ENCODE results near the gene PCNX3. TPM values are rescaled to one million over a fixed set of nuclear protein-coding genes. Genes with fewer than 3 reads are reported as not detected.
A peak's percentile ranks its signal among the peaks of the same experiment; 100 is the strongest.

Gene PCNX3
- total and polyA plus RNA-seq, 2 experiments from 2014 or later: 8.1 to 23.5 TPM

DNA sequence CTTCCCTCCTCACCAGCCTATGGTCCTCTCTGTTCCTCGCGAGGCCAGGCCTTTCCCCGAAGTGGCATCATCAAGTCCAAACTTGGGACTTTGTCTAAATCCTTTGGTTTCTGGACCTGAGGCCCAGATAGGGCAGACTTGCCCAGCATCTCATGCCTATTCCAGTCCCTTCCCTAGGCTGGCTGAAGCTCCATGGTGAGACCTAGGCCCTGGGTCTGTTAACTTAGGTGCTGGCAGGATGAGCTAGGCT lies 35.7 kb downstream of the PCNX3 start:
- no peak overlapping the region for H2AFZ ChIP-seq
- in situ Hi-C loops (cut with MboI): no loop called here
- H3F3A ChIP-seq (ENCODE audit: insufficient read depth): peaks cover 42% of the 10 kb centered on the region
- peaks cover 10% of the 10 kb centered on the region for H3K4me1 ChIP-seq (ENCODE audit: insufficient read depth)
- no peak overlapping the region for H3K9ac ChIP-seq
- H3K36me3 ChIP-seq (ENCODE audit: low read depth): peaks cover 17% of the 10 kb centered on the region; the same call in 1 of the 2 replicates
- H3K4me3 ChIP-seq: no peak overlapping the region
- TF ChIP-seq EZH2phosphoT487 (IDR thresholded peaks at IDR 0.05; ENCODE audit: insufficient read depth, low read depth) (no peak), EZH2 (IDR thresholded peaks at IDR 0.05; ENCODE audit: insufficient read depth, poor library complexity, severe bottlenecking) (no peak)
- H3K9me2 ChIP-seq (ENCODE audit: insufficient read depth): no peaks in the 10 kb centered on the region
- no peak for DNase-seq
- H3K27me3 ChIP-seq (replicated peaks; ENCODE audit: insufficient read depth): no peaks in the 10 kb centered on the region
- no peaks in the 10 kb centered on the region for H4K20me1 ChIP-seq (ENCODE audit: insufficient read depth)
- H3K79me2 ChIP-seq (ENCODE audit: insufficient read depth): peaks cover 3% of the 10 kb centered on the region; the same call in 1 of the 2 replicates
- WGBS, 2 experiments (ENCODE audit: low coverage in 1 of 2, low lambda C conversion rate in 2 of 2, missing lambda C conversion rate in 2 of 2): 100% methylated on average over 3 of the region's 3 CpGs
- H3K27ac ChIP-seq: no peak overlapping the region
- H3K4me2 ChIP-seq (ENCODE audit: unreplicated experiment): no peak overlapping the region
- no peaks in the 10 kb centered on the region for H3K9me3 ChIP-seq (ENCODE audit: low read depth)

DNA sequence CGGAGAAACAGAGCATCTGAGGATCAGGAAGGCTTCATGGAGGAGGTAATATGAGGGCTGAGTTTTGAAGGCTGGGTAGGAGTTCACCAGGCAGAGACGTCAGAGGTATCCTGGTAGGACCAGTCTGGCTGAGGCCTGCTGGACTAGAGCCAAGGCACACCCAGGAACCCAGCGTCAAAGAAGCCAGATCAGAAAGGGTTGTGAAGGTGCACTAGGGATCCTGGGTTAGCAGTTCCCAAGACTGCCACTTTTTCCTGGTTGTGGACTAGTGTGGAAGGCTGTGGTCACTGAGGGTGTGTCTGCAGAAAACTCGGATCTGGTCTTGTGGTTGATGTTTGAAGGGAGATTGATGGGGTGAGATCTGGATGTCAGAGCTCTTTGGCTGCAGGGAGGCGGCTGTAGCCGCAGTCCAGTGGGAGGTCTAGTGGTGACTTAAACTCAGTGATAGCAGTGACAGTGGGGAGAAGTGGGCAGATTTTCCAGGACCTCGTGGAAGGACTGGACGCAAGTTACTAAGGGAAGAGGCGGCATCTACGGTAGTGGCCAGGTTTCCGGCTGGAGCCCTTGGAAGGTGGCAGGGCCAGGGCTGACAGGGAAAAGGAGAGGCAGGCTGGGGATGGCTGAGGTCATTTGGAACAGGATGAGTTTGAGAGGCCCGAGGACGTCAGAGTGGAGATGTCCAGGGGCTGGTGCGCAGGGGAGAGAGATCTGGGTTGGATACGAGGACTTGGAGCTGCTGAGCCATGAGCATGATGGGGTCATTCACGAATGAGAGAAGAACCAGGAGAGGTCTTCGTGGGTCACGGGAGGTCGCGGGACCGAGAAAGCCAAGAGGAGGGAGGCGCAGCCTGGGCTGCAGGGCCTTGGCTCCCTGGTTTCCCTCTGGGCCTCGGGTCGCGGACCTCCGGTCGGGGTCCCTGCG lies 36.3 kb downstream of the PCNX3 start:
- peak overlapping the region; percentile 88 for H3K27ac ChIP-seq

DNA sequence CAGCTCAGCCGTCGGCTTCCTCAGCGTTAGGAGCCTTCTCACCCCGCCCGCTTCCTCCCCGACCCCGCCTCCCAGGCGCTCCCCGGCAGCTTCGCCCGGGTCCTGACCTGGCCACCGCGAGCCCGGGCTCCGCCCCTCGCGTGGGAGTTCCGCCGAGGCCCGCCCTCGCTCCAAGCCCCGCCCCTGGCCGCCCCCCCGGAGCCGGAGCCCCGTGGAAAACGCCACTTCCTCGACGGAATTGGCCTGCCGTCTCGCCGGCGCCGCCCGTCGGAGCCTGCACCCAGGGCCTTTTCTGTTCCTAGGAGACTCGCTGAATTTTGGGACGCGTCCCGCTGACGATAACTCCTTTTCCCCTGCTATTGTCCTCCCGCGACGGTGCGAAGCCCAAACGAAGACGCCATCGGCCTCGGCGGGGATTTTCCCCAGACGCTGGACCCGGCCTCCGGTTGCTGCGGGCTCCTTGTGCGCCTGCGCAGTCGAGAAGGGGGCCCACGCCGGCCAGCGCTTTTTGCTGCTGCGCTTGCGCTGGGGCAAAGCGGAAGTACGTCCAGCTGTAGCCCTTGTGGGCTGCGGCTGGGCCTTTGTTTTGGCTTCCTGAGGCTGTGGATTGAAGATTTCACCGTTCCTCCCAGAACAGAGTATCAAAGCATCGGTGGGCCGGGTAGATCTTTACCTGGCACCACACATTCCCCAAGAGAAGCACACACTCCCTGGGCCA lies 37.1 kb downstream of the PCNX3 start:
- H3K4me1 ChIP-seq (ENCODE audit: insufficient read depth): peaks cover 10% of the 10 kb centered on the region
- DNase-seq: peak; percentile 96
- peak overlapping the region; percentile 74 for H3K4me2 ChIP-seq (ENCODE audit: unreplicated experiment)
- H4K20me1 ChIP-seq (ENCODE audit: insufficient read depth): no peaks in the 10 kb centered on the region
- 0 to 1% methylated on average over 51 to 59 of the region's 68 CpGs for WGBS, 2 experiments (ENCODE audit: low coverage in 1 of 2, low lambda C conversion rate in 2 of 2, missing lambda C conversion rate in 2 of 2)
- H3K9me2 ChIP-seq (ENCODE audit: insufficient read depth): no peaks in the 10 kb centered on the region
- peak overlapping the region; percentile 82 for H3K9ac ChIP-seq
- no peaks in the 10 kb centered on the region for H3K27me3 ChIP-seq (replicated peaks; ENCODE audit: insufficient read depth)
- H3K27ac ChIP-seq: peak overlapping the region; percentile 88
- peaks cover 25% of the 10 kb centered on the region; the same call in 1 of the 2 replicates for H3K36me3 ChIP-seq (ENCODE audit: low read depth)
- H3K9me3 ChIP-seq (ENCODE audit: low read depth): no peaks in the 10 kb centered on the region
- peak overlapping the region; percentile 65 for H2AFZ ChIP-seq
- peaks cover 17% of the 10 kb centered on the region; the same call in 1 of the 2 replicates for H3K79me2 ChIP-seq (ENCODE audit: insufficient read depth)
- peak overlapping the region; percentile 67 for H3K4me3 ChIP-seq
- in situ Hi-C loops (cut with MboI): no loop called here
- H3F3A ChIP-seq (ENCODE audit: insufficient read depth): peaks cover 53% of the 10 kb centered on the region
- no peak for TF ChIP-seq EZH2 (IDR thresholded peaks at IDR 0.05; ENCODE audit: insufficient read depth, poor library complexity, severe bottlenecking)
- no peak for TF ChIP-seq EZH2phosphoT487 (IDR thresholded peaks at IDR 0.05; ENCODE audit: insufficient read depth, low read depth)

More for the DNA sequence above, 36.3 kb downstream of the PCNX3 start:
- Histone ChIP-seq H3K9me3 (ENCODE audit: low read depth) (no peaks in the 10 kb centered on the region), H3K36me3 (ENCODE audit: low read depth) (peaks cover 20% of the 10 kb centered on the region; the same call in 1 of the 2 replicates), H3K9ac (peak overlapping the region; percentile 82), H3K79me2 (ENCODE audit: insufficient read depth) (peaks cover 9% of the 10 kb centered on the region; the same call in 1 of the 2 replicates), H3F3A (ENCODE audit: insufficient read depth) (peaks cover 45% of the 10 kb centered on the region), H3K4me3 (peak overlapping the region; percentile 67), H3K4me2 (ENCODE audit: unreplicated experiment) (peak overlapping the region; percentile 74), H3K4me1 (ENCODE audit: insufficient read depth) (peaks cover 10% of the 10 kb centered on the region), H4K20me1 (ENCODE audit: insufficient read depth) (no peaks in the 10 kb centered on the region), H2AFZ (peak overlapping the region; percentile 65), H3K9me2 (ENCODE audit: insufficient read depth) (no peaks in the 10 kb centered on the region), H3K27me3 (replicated peaks; ENCODE audit: insufficient read depth) (no peaks in the 10 kb centered on the region)
- WGBS, 2 experiments (ENCODE audit: low coverage in 1 of 2, low lambda C conversion rate in 2 of 2, missing lambda C conversion rate in 2 of 2): 30 to 34% methylated on average over 26 to 28 of the region's 28 CpGs
- peak; percentile 71 for DNase-seq
- no peak for TF ChIP-seq EZH2 (IDR thresholded peaks at IDR 0.05; ENCODE audit: insufficient read depth, poor library complexity, severe bottlenecking)
- TF ChIP-seq EZH2phosphoT487 (IDR thresholded peaks at IDR 0.05; ENCODE audit: insufficient read depth, low read depth): no peak
- in situ Hi-C loops (cut with MboI): no loop called here
